Measurements from ENCODE around the gene SLC50A1.
A peak's percentile ranks its signal among the peaks of the same experiment; 100 is the strongest.
"Not testable (repeated sequence)": the region's sequence is repeated elsewhere in the genome, so short reads cannot be mapped to it uniquely, and the experiment has no call there.

The SLC50A1 gene

DNA sequence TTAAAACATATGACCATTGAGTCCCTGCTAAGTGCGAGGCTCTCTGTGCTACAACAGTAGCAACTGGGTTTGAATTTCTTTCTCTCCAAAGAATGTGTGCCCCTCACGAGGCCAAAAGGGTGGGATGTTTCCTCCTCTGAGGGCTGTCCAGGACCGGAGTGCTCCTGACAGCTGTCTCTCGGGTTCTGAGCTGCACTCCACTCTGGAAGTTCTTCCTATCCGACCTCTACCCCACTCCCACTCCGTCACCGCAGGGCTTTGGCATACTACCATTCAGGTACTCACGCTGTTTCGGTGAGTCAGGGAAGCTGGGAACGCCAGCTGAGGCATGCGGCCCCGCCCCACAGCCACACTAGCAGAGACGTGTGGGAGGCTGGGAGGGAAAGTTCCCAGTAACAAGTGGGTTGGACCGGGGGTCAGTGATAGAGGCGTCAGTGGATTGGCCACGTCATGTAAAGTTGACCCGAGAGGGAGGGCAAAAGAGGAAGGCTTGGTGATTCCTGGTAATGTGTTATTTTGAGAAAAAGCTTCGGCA lies 705 bp upstream of the SLC50A1 start:
- peak; percentile 14 for DNase-seq (ENCODE audit: low read depth)

DNA sequence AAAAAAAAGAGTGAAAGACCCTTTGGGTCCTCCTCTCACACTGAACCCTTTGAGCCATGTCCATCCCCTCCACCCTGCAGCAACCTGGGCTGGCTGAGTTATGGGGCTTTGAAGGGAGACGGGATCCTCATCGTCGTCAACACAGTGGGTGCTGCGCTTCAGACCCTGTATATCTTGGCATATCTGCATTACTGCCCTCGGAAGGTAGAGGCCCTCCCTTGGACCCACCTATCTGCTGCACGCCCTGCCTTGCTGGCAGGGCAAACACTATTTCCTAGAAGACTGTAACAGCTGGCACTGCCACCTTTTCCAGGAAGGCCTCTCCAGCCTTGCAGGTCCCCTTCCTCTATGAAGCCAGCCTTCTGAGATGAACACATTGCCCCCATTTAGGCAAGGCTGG lies 1.1 kb downstream of the SLC50A1 start:
- no peak for DNase-seq (ENCODE audit: low read depth)

DNA sequence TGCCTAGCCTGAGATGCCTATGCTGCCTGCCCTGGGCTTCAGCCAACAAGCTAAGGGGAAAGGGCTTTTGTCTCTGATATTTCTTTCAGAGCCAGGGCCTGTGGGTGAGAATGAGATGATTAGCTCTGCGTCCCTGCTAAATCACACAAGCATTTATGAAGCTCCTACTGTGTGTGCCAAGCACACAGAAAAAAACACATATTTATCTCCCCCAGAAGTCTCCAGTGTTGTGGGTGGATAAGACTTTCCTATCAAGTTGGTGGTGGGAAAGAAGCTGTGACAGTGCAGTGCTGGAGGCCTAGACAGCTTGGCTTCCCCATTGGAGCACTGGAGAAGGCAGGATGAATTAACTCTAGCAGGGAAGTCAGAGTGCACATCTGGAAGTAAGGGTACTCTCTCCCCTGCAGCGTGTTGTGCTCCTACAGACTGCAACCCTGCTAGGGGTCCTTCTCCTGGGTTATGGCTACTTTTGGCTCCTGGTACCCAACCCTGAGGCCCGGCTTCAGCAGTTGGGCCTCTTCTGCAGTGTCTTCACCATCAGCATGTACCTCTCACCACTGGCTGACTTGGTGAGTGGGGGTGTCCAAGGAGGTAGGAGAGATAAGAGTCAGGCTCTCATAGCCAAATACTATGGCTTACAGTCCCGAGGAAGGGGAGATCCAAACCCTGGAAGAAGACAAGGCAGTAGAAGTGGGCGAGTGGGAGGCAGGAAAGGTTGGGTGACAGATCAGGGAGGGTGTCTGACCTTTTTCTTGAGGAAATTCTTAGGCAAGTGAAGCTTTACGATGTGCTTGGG lies 1.7 kb downstream of the SLC50A1 start:
- no peak for DNase-seq (ENCODE audit: low read depth)

DNA sequence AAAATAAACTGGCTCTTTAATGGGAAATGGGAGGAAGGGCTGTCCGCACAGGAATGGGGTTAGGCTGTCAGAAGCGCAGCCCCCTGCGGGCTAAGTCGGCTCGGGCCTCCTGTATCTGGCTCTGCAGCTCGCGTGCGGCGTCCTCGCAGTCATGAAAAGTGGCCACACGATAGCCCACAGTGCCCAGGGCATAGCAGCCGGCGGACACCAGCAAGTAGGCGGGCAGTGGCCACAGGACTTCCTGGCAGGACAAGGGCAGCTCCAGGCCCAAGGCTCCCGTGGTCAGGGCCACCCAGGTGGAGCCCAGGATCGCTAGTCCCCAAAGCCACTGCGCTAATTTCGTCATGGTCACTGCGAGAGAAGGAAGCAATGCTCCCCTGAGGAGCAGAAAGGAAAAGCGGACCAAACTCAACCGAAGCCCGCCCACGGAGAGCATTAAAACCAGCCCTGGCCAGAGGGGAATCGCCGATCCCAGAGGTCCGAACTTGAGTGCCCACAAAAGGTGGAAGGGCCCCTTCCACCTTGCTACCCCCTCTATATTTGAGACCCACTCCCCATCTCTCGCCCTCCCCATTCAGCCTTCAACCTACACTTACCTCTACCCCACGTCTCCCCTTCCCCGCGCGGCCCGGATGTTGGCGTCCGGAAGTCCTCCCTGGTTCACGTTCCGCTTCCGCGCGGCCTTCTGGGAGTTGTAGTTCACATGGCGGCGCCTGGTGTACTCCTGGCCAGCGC lies 4.4 kb downstream of the SLC50A1 start, which contains the start of gene DPM3:
DPM3 (minus strand) TSS at position 637 of the 735 bp plus-strand sequence; CDS start at position 346, 291 bp downstream.
- peak; percentile 86 for DNase-seq (ENCODE audit: low read depth)

DNA sequence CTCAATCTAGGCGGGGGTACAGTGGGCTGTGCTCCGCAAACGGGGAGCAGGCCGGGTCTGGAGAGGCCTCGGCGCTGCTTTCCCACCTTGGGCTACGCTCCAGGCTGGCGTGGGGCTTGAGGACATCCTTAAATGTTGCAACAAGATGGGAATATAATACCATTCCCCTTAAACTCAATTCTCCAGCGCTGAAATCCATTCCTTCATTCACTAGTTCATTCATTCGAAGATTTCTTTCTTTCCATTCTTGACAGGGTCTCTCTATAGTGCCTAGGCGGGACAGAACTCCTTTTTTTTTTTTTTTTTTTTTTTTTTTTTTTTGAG lies 4.9 kb downstream of the SLC50A1 start:
- DNase-seq (ENCODE audit: low read depth) = no peak

DNA sequence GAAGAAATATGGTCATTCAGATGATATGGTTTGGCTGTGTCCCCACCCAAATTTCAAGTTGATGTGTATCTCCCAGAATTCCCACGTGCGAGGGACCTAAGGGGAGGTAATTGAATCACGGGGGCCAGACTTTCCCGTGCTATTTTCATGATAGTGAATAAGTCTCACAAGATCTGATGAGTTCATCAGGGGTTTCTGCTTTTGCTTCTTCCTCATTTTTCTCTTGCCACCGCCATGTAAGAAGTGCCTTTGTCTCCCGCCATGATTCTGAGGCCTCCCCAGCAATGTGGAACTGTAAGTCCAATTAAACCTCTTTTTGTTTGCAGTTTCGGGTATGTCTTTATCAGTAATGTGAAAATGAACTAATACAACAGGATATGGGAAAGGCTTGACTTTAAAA lies 6.1 kb downstream of the SLC50A1 start:
- DNase-seq (ENCODE audit: low read depth) = no peak

DNA sequence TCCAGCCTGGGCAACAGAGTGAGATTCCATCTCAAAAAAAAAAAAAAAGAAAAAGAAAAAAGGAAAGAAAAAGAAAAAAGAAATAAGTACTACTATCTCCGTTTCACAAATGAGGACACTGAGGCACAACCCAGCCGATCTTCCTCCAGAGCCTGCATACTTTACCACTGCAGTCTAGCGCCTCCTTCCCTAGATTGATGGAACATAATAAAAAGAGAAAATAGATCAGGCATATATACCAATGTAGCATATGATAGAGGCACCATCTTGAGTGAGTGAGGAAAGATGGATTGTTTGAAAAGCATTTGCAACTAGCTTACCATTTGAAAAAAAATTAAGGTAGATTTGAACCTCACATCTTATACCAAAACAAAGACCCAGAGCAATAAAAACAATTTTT lies 9.8 kb downstream of the SLC50A1 start:
- DNase-seq (ENCODE audit: low read depth) = no peak

DNA sequence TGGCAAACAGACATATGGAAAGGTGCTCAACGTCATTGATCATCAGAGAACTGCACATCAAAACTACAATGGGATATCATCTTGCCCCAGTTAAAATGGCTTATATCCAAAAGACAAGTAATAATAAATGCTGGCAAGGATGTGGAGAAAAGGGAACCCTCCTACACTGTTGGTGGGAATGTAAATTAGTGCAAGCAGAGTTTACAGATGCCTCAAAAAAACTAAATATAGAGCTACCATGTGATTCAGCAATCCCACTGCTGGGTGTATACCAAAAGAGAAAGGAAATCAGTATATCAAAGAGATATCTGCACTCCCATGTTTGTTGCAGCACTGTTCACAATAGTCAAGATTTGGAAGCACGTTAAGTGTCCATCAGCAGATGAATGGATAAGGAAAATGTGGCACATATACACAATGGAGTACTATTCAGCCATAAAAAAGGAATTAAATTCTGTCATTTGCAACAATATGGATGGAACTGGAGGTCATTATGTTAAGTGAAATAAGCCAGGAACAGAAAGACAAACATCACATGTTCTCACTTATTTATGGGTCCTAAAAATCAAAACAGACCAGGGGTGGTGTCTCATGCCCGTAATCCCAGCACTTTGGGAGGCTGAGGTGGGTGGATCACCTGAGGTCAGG lies 20.5 kb downstream of the SLC50A1 start:
- not testable (repeated sequence) for DNase-seq (ENCODE audit: low read depth)

DNA sequence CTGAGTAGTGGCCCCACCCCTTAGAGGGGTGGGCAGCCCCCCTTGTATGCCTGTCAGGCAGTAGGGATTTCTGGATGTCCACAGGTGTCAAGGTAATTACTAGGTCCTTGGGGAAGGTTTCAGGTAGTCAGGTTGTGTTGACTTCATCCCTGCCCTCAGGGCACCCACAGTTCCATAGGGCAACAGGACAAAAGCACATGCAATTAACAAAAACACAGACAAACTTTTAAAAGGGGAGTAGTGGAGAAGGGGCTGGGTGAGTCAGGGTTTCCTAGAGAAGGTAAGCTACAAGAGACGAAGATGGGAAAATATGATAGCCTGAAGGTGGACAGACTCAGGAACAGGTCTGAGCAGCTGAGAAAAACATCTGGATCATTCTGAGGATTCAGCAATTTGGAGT lies 23.3 kb downstream of the SLC50A1 start:
- DNase-seq (ENCODE audit: low read depth) = no peak

DNA sequence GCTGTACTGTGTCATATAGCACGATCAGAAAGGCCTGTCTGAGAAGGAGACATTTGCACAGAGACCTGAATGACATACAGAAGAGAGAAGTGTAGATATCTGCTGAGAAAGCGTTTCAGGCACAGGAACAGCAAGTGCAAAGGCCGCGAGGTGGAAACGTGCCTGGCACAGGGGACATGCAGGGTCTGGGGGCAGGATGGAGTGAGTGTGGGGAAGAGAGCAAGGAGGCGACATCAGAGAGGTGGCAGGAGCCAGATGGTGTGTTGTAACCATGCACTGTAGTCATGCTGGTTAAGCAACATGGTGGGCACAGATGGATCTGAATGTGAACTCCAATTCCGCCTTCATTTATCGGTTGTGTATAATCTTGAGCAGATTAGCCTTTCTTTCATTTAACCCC lies 24.5 kb downstream of the SLC50A1 start:
- DNase-seq (ENCODE audit: low read depth) = no peak

DNA sequence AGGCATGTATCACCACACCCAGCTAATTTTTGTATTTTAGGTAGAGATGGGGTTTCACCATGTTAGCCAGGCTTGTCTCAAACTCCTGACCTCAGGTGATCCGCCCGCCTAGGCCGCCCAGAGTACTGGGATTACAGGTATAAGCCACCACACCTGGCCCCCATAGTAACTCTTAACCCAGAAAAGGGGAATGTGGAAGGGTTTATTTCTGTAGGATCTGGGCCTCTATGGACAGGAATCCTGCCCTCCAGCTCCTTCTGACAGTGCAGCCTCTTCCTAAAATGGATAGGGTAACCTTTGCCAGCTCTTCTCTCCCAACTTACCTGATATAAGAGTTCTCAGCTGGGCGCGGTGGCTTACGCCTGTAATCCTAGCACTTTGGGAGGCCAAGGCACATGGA lies 27.0 kb downstream of the SLC50A1 start:
- not testable (repeated sequence) for DNase-seq (ENCODE audit: low read depth)

DNA sequence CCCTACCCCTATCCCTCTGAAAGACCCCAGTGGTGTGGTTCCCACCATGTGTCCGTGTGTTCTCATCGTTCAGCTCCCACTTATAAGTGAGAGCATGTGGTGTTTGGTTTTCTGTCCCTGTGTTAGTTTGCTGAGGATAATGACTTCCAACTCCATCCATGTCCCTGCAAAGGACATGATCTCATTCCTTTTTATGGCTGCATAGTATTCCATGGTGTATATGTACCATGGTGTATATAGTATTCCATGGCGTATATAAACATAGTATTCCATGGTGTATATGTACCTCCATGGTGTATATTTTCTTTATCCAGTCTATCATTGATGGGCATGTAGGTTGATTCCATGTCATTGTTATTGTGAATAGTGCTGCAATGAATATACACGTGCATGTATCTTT lies 28.1 kb downstream of the SLC50A1 start:
- DNase-seq (ENCODE audit: low read depth) = not testable (repeated sequence)

DNA sequence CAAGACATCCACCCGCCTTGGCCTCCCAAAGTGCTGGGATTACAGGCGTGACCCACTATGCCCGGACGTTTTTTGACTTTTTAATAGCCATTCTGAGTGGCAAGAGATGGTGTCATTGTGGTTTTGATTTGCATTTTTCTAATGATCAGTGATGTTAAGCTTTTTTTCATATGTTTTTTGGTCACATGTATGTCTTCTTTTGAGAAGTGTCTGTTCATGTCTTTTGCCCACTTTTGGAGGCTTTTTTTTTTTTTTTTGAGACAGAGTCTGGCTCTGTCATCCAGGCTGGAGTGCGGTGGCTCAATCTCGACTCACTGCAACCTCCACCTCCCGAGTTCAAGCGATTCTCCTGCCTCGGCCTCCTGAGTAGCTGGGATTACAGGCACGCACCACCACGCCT lies 29.0 kb downstream of the SLC50A1 start:
- not testable (repeated sequence) for DNase-seq (ENCODE audit: low read depth)

DNA sequence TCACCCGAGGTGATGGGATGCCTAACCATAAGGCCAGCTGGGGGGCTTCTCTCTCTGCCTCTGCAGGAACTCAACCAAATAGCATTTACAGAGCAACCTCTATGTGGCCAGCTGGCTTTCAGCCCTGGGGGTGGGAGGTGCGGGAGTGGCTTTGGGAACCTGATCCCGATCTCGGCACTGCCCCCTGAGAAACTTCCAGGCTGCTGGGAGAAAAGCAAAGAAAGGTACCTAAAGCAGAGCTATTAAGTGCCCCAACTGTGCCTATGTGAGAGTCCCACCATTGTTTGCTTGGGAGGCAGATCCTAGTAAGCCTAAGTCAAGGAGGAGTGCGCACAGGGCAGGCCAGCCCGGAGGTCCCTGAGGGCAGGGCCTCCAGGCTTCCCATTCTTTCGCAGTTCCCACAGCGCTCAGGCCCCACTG lies 30.4 kb downstream of the SLC50A1 start:
- DNase-seq (ENCODE audit: low read depth) = no peak

DNA sequence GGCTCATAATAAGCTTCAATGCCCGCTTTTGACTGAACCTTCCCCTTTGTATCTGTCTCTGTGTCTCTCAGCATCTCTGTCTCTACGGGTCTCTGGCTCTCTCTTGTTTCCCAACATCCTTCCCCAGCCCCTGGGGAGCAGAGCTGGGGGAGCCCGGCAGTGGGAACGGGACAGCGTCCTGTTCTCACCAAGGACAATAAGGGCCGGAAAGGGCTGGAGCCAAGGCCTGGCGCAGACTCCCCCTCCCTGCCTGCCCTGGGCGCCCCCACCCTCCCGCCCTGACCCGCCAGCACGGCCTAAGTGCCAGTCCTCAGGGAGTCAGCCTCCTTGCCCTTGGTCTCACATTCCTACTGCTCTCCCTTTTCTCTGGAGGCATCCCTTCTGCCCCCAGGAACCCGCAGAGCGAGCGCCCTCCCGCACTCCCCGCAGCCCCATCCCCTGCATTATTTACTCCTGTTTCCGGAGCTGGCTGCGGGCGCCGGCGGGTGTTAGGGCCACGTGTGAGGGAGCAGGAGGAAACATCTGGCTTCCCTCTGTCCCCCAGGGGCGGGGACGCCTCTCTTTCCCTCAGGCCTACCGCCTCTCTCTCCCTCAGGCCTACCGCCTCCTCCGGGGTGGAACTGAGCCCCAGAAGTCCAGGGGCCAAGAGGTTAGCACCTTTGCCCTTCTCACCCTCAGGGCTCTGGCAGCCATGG lies 31.0 kb downstream of the SLC50A1 start:
- no peak for DNase-seq (ENCODE audit: low read depth)

DNA sequence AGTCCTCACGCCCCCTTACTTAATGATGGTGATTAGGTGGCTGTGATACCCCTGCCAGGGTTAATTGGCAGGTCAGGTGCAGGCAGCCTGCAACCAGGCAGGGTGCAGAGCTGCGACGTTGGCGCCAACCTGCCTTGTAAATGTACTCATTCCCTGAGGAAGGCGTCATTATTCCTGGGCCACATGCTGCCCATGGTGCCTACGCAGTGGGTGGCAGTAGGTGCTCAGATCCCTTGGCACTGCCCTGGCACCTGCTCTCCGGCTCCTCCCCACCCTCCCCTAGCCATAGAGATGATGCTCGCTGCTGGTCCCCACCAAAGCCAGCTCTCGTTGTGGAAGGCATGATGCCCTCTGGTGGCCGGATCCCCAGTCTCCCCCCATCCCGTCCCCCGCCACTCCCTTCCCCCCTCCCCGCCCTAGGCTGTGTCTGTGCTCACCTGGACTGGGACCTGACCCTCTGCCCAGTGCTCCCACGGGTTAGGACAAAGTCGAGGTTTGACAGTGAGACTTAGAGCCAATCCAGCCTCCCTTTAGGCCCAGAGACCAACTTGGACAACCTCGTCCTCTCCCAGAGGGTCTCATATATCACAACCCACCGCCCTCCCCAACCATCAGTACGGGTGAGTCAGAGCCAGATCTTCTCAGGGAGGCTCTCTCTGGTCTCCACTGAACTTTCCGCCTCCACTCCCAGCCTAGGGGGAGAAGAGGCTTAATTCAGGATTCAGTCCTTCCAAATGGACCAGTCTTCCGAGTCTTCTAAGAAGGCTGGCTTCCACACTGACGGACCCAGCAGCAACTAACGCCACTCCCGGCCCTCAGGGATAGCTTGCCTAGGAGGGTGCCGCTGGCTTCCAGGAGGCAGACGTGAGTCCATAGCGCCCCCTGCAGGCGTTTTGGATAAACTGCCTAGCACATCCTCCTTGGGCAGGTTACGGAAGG lies 31.8 kb downstream of the SLC50A1 start:
- peak; percentile 85 for DNase-seq (ENCODE audit: low read depth)

DNA sequence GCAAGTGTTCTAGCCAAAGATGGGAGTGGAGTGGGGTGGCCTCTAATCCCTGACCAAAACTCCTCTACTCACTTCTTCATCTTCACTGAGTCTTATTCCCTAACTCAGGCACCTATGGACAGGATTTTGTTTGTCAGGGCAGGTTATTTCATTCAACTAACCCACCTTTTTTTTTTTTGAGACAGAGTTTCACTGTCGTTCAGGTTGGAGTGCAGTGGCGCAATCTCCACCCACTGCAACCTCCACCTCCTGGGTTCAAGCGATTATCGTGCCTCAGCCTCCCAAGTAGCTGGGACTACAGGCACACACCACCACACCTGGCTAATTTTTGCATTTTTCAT lies 32.4 kb downstream of the SLC50A1 start:
- not testable (repeated sequence) for DNase-seq (ENCODE audit: low read depth)

DNA sequence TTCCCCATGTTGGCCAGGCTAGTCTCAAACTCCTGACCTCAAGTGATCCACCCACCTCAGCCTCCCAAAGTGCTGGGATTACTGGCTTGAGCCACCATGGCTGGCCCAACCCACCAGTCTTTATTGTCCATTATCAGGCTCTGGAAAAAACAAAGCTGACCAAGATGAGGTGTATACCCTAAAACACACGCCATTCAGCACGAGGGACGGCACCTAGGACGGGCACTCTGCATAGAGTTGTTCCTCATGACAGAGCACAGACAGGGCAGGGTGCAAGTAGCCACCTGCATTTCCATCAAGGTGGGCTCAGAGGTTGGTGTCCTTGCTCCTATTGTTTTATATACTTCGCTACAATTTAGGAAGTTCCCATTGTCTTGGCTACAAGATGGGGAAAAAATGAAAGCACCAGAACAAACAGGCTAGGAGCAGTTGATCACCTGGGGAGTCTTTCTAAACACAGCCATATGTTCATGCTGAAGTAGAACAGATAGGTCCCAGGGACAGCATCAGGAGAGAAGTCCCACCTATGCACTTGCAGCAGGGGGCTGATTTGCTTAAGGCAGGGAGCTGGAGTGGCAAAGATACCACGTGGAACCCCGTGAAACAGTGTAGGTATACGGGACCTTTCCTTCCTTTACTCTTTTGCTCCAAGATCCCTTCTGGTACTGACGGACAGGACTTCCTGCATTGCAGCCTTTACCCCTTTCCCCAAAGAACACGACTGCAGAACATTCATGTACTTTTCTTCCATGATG lies 33.0 kb downstream of the SLC50A1 start:
- no peak for DNase-seq (ENCODE audit: low read depth)

DNA sequence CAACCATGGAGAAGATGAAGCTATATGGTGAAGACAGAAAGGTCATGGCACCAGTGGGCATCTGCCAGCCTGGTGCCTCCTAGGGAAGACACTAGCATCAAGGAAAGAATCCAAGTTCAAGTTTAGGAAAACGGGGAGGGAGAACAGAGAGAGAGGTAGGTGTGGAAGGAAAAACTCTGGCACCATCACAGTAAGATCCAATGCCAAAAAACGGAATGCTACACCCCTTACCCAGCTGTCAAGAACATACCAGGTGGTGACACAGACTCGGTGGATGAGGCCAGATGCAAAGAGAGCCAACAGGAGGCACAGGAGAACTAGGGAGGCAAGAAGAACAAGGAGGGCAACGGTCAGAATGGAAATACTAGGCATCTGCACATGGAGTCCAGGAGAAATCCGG lies 33.9 kb downstream of the SLC50A1 start:
- DNase-seq (ENCODE audit: low read depth) = no peak

DNA sequence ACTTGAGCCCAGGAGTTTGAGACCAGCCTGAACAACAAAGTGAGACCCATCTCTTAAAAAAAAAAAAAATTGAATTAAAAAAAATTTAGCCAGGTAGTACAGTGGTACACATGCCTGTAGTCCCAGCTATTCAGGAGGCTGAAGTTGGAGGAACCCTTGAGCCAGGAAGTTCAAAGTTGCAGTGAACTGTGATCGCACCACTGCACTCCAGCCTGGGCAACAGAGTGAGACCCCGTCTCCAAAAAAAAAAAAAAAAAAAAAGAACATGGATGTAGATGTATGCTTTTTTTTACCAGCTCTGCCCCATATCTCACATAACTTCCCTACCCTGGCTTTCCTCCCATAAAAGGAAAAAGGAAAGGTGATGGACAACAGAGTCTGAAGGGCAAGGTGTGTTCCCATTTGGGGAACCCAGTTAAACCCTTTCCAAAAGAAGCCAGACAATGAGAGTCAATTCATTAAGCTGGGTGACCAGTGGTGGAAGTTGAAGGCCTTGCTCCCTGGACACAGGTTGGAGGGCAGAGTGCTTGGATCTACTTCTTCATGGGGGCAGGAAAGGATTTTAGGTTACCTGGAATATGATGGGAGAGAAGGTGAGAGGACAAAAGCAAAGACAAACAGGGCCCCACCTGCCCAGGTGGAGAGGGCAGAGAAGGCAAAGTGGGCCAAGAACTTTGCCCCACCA lies 34.6 kb downstream of the SLC50A1 start:
- DNase-seq (ENCODE audit: low read depth) = no peak
